Epidermal melanocyte (primary cell): ENCODE measurements around the gene MYOD1.

ENCODE experiments used
- DNase-seq: peaks from one replicate; pipeline ENCODE4 v3.0.0; 2011; ENCODE audit warnings: low spot score; ENCODE audit not compliant: insufficient read length

Gene MYOD1

DNA sequence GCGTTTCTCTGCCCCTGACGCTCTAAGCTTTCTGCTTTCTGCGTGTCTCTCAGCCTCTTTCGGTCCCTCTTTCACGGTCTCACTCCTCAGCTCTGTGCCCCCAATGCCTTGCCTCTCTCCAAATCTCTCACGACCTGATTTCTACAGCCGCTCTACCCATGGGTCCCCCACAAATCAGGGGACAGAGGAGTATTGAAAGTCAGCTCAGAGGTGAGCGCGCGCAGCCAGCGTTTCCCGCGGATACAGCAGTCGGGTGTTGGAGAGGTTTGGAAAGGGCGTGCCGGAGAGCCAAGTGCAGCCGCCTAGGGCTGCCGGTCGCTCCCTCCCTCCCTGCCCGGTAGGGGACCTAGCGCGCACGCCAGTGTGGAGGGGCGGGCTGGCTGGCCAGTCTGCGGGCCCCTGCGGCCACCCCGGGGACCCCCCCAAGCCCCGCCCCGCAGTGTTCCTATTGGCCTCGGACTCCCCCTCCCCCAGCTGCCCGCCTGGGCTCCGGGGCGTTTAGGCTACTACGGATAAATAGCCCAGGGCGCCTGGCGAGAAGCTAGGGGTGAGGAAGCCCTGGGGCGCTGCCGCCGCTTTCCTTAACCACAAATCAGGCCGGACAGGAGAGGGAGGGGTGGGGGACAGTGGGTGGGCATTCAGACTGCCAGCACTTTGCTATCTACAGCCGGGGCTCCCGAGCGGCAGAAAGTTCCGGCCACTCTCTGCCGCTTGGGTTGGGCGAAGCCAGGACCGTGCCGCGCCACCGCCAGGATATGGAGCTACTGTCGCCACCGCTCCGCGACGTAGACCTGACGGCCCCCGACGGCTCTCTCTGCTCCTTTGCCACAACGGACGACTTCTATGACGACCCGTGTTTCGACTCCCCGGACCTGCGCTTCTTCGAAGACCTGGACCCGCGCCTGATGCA lies at the start of gene MYOD1:
MYOD1 (plus strand) TSS at position 544 of the 910 bp plus-strand sequence; CDS start at position 756, 212 bp downstream.
- no peak for DNase-seq

DNA sequence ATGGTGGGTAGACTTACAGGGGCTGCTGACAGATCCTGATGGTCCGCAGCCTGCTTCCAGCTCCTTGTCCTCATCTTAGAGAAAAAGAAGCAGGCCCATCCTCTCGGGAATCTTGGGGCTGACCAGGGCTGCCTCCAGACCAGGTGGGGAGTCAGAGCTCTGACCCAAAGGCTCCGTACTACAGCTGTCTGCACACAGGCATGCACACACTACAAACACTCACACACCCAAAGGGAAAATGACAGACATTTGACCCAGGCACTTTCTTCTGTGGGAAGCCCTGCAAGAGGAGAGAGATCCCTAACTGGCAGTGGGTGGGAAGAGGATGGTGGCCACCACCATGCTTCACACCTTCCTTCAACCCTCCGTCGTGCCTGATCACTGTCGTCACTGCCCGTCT lies 46.9 kb upstream of the MYOD1 start:
- DNase-seq = no peak

DNA sequence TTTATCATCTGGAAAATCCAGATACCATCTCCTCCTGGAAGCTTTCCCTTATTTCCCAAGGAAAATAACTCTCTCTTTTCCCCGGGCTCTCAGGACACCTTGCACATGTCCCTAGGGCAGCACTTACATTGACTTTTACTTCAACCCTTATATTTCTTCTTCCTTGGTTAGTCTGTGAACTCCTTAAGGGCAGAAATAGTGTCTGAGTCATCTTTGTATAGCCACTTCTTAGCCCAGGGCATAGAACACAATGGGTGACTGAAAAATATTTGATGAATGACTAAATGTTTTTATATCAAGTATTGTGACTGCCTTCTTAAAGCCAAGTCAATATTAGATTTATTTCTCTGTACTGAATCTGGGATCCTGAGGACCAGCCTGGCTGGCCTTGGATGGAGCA lies 45.4 kb upstream of the MYOD1 start:
- no peak for DNase-seq

DNA sequence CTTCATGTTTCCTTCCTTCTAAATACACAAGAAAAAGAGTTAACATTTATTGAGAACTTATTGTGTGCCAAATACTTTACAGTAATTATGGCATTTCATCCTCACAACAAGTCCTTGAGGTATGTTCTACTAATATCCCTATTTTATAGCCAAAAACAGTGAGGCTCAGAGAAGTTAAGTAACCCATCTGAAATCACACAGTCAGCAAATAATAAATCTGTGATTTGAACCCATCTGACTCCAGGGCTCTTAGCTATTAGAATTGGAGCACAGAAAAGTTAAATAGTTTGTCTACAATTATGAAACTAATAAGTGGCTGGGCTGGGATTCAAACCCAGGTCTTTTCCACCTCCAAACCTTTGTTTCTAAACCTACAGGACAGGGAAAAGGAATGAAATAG lies 36.5 kb upstream of the MYOD1 start:
- no peak for DNase-seq

DNA sequence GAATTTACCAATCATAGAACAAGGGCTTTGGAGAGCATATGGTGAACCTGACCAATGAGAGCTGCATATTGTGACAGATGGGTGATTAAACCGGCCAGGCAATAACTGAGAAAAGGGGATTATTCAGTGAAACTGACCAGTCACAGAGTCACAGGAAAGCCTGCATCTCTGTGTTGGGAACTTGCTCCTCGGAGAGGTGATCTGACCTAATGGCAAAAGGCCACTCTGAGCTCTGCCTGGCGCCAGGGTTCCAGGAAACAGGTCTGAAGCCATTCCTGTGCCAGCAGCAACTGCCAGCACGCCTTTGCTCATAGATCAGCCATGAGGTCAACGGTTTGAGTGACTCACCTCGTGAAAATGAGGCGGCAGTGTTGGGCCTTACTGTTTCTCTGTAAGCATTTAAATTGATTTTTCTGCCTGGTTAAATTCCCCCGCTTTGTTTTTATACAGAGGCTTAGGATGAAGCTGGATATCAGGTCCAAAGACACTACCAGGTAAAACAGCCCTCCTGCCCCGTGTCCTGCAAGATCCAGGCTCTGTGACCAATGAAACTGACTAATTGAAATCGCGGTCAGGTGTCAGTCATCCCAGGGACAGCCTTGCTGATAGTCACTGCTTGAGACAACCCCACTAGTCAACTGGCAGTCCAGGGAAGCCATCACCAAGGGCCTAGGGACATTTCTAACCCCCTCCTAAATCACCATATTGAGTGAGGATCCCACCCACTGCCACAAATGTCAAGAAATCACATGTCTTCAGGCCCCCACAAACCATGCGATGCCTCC lies 35.8 kb upstream of the MYOD1 start:
- DNase-seq = no peak

DNA sequence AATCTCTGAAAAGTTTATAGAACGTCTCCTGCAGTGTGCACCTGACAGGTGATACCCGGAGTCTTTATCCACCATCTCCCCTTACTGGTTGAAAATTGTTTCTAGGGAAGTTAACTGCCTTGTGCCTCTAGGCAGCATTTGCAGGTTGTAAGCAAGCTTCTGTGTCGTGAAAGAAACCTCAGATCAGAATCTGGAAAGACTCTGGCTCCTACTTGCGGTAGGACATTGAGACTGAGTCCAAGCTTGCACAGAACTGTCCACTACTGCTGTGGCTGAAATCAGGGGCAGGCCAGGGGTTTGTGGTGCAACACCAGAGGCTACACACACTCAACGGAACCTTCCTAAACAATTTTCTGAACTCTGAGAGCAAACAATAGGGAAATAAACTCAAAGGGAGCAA lies 34.8 kb upstream of the MYOD1 start:
- no peak for DNase-seq

DNA sequence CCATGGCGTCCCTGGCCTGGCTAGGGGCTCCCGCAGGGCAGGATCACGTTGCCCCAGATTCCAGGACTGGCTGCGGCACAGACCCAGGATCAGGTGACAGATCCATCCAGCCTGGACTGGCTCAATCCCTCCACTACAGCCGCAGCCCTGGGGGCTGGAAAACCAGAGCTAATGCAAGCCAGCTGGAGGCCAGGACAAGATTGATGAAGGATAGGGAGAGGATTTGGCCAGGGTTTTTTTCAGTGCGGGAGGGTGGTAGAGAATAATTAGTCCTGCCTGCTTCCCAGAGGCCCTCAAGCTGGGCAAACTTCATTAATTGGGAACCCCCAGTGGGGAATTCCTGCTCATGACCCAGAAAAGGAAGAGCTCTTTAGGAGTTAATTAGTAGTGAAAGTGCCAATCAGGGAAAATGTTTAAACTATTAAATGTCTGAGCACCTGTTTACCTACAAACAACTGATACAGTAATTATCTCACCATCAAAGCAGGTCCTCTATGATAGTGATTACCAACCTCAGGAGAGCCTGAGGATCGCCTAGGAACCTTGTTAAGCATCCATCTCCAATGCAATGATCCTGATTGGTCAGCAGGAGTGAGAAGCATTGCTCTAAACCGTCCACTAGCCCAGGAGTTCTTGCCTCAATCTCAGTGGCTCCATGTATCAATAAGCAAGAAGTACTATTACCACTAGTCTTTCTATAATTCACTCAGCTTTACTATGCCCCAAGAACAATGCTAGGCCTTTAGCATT lies 33.0 kb upstream of the MYOD1 start:
- no peak for DNase-seq

DNA sequence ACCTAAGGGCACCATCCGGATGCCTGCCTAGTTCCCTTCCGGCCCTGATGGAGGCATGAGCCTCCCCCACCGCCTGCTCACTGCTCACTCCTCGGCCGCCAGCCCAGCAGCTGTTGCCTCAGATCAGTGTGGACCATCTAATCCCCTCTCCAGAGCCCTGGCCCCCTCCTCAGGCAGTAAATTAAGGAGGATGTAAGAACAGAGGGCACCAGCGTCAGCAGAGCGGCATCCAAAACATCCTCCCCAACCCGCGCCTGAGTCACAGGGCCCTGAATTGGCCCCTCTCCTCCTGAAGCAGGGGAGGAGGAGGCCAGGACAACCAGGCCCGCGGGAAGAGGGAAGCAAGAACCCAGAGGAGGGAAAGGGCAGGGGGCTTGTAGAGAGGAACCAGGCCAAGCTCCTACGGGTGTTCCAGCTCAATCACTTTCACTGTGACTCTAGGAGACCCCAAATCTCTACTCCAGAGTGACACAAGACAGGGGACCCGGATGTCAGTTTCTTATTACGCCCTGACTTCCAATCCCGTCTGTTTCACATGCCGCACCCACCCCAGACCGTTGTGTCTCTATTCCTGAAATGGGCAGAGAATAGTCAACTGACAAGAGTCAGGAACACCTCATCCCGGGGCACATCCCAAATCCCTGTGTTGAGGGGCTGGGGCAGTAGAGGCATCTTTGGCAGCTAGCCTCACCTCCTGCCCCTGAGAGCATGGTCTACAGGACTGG lies 31.3 kb upstream of the MYOD1 start:
- DNase-seq = no peak

DNA sequence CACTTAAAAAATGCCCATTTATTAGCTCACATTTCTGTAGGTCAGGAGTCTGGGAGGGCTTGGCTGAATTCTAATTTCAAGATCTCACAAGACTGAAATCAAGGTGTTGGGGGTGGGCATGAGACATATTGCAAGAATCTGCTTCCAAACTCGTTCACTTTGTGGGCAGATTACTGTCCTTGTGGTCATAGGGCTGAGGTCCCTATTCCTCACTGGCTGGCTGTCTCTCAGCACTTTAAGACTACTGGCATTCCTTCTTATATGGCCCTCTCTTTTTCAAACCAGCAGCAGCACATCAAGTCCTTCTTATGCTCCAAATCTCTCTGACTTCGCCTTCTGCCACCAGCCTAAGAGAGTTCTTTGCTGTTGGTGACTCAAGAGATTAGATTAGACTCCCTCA lies 27.8 kb upstream of the MYOD1 start:
- no peak for DNase-seq

DNA sequence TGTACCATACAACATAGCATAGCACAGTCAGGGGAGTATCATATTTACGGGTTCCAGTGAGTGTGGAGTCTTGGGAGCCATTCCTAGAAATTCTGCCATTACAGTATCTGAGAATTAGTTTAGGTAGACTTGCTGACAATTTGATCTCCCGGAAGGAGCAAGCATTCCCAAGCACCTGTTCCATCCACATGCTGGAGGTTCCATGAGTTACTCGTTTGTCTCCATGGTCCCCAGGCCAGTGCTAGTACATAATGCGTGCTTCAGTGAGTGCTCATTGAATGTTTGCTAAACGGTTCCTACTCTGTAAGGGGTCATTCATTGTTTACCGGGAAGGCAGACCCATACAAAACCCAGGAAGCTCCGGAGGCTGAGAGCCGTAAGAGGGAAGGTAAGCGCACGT lies 27.4 kb upstream of the MYOD1 start:
- no peak for DNase-seq

DNA sequence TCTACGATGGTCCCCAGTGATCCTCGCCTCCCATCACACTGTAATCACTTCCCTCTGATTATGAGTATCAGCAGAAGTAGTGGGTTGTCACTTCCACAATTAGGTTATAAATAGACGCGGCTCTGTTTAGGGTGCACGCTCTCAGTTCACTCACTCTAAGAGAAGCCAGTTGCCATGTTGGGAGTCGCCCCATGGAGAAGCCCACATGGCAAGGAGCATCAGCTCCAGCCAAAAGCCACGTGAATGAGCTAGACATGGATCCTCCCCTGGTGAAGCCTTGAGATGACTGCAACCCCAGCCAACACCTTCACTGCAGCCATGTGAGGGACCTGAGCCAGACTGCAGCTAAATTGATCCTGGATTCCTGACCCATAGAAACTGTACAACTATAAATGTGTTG lies 26.4 kb upstream of the MYOD1 start:
- DNase-seq = no peak

DNA sequence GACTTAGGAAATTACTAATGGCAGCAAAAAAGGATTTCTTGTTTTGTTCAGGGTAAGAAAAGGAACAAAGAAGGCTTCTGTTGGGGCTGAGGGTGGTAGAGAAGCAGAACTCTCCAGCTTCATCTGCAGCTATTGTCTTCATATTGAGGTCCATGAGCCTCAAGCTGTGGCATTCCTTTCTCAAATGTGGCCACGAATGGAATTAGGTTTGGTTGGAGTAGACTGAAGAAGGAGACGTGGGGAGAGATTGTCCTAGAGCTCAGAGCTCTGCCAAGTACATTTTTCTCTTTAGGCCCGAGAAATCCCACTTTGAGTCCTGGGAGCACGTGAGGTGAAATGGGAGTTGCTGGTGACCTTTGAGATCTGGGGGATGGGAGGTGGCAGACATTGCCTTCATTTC lies 25.8 kb upstream of the MYOD1 start:
- no peak for DNase-seq

DNA sequence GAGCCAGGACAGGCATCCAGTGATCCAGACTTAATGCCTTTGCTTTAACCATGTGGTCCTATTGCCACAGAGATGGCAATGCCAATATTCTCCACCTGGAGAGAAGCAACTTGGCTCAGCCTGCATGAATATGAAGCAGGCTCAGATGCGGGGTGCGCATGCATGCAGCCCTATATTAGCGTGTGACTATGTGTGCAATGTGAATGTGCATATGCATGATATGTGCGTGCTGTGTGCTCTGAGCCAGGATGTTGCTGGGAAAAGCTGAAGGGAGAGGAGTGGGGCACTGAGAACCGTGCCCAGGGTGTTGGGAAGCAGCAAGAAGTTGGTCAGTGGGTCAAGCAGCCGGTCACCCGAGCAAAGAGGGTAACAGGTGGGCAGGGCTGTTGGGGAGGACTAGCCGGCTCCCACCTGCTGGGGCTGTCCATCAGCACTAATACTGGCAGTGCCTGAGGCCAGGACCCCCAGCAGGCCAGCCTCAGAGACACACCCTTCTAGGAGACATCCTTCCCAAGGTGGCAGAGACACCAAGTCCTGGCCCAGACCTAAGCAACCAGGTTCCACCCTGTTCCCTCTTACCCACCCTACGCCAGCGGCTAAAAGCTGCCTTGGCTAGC lies 24.8 kb upstream of the MYOD1 start:
- DNase-seq = no peak

DNA sequence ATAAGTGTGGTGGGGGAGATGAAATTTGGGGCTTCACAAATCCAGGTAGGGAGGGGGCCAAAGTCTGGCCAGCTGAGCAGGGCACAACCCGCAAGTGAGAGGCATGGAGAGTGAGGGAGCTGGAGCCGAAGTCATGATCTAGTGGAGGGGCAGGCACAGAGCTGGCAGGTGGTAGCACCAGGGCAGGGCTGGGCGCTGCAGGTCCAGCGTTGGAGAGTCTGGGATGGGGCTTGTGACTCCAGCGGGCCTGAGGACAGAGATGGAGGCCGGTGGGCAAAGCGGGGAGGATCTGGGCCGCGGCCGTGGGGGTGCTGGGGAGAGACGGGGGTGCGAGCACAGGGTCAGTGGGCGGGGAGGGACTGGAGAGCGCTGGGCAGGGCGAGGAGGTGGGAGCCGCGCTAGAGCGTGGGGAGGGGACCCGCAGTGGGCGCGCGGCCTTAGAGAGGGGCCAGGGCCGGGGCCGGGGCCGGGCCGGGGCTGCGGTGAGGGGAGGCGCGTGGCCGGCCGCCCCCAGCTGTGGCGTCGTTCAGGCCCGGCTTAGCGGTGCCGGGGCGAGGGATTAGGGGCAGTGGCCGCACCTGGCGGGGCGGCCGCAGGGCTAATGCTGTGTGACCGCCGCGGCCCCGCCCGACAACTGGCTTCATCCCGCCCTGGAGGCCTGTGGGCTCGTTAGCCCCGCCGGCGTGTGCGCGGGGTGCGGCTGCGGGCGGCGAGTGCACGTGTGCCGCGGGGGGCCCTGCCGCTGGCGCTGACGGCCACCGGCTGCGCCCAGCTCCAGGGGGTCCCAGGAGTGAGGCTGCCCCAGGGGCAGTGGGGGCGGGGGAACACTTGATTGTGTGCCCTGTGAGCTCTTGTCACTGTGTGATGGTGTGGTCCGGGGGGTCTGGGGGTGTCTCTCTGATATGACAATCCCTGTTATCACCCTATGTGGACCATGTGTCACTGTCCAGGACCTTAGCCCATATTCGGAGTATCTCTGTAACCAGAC lies 23.6 kb upstream of the MYOD1 start:
- DNase-seq = no peak

DNA sequence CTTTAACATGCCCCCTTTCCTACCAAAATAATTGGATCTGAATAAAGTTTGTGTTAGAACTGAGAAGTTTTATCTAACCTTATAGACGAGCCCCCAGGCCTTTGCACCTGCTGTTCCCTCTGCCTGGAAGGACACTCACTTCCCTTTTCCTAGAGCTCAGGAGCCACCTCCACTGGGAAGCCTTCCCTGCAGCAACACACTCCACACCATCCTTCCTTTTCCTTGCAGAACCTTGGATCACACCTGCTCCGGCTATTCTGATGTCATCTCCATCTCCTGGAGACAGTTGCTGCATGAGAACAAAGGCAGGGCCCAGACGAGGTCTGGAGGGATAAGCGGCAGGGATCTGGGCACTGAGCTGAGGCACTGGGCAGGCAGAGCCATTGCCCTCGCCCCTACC lies 22.6 kb upstream of the MYOD1 start:
- DNase-seq = no peak

DNA sequence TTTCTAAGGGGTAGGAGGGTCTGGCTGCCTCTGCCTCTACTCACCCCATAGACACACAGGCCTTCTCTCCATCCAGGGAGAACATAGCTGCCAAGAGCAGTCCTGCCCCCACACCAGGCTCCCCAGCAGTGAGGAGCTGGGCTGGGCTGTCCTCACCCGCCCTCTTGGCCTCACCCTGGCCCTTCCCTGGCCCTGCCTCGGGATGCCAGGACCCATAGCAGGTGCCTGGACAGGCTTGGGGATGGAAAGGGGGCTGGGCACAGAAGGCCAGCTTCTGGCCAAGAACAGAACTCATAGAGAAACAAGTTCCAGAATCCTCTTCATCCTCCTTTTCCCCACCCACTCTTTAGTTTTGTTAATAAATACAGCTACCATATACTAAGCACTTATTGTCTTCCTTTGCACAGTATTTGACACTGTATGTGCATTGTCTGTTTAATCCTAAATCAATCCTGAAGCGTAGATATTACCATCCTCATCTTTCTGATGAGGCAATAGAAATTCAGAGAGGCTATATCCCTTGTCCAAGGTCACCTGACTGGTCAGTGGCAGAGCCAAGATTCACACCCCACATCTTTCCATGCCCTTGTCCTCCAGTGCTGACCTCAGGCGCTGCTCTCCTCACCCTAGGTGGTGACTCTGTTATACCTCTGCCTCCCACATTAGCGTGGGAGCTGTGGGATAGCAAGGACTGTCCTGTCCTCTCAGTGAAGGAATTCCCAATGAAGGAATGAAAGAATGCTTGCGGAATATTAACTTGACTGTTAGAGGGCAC lies 22.0 kb upstream of the MYOD1 start:
- DNase-seq = no peak

DNA sequence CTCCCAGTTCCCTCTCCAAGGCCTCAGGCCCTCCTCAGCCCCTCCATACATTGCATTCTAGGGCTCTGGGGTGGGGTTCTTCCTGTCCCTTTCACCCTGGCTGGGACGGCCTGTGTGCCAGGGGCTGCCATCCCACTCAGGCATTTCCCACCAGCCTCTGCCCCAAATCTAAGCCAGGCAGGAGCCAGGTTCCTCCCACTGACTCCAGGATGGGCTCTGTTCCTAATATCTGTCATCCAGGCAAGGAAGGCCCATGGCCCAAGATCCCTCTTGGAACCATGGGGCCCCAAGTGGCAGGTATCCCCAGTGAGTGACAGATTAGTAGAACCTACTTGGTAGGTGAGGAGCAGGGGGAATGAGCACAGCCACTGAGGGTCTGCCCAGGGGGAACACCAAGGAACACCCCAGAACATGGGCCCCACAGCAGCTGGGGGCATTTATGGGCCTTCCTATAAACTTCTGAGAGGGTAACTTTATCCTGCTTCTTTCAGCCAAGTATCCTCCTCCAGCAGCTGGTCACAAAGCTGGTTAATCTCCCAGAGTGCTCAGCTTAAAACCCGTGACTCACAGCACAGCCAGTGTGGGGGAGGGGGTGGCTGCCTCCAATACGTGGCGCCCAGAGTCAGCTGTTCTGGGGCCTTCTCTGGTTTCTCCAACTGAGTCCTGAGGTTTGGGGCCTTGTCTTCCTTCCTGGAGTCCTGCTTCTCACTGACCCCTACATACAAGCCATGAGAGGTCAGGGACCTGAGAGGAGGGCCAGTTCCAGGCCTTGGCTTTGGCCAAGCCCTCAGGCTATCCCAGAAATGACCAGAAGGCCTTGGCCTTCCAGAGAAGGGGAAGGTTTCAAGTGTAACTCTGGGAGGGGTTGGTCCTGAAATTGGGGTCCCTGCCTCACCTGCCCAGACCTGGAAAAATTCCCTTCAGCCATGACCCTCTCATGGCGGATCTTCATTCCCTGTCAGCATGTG lies 19.9 kb upstream of the MYOD1 start:
- DNase-seq = no peak

DNA sequence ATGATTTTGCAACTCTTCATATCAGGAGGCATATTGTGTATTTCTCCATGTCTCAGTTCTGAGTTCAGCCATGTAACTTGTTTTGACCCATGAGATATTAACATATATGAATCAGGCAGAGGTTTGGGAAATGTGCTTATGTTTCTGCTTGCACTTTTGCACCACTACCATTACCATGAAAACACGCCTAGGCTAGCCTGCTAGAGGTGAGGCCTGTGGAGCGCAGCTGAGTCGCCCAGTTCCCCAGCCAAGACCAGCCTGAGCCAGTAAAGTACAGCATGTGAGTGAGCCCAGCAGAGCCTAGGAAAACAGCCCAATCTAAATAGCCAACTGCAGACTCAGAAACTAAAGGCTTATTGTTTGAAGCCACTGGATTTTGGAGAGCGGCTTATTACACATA lies 18.4 kb upstream of the MYOD1 start:
- DNase-seq = no peak
